ENCODE measurements around the gene INAFM2.

- TF ChIP-seq POLR2A (IDR thresholded peaks at IDR 0.05) (no peak), CTCF (IDR thresholded peaks at IDR 0.05) (no peak), POLR2AphosphoS5 (IDR thresholded peaks at IDR 0.05) (no peak), EP300 (IDR thresholded peaks at IDR 0.05) (no peak)
Measured at GRCh38 chr15:40344217-40344616, 20.7 kb downstream of the INAFM2 start.
